ENCODE measurements around the gene RNF182.

DNA sequence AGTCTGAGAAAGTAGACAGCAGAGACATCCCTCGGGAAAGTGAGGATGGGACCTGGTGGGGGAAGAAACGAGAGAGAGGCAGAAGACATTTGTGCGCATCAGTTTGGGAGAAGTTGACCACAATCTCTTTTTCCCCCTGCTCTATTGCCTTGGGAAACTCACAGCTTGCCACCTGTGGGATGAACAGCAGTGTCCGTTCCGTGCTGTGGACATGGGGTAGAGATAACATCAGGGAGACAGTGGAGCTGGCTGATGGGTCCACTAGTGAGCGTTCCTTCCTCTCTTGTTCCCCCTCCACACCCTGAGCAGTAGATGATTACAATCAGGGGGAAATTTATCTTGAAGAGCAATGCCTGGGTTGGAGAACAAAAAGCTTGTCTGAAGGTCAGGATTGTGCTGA, 21.8 kb upstream of the RNF182 start:
- TF ChIP-seq SUZ12 (IDR thresholded peaks at IDR 0.05; ENCODE audit: extremely low read depth, insufficient read depth, insufficient read length) (no peak), ZNF274 (IDR thresholded peaks at IDR 0.05; ENCODE audit: low read depth, low read length) (no peak), YY1 (IDR thresholded peaks at IDR 0.05; ENCODE audit: insufficient read depth, insufficient read length) (no peak)

All from NT2/D1 (cell line).